ENCODE measurements around the gene PHF2. TPM values are rescaled to one million over a fixed set of nuclear protein-coding genes. Genes with fewer than 3 reads are reported as not detected.

PHF2 gene
- total and polyA plus RNA-seq, 2 of the 8 experiments (the other 6 are each of a cell fraction or from before 2014, with no cell fraction given): 3.4 to 9.4 TPM

- no peak overlapping the region for H3K14ac ChIP-seq (ENCODE audit: insufficient read length)
- H3K23me2 ChIP-seq (ENCODE audit: low read depth, low read length): peaks cover 13% of the 10 kb centered on the region; the same call in 1 of the 2 replicates
- H2BK12ac ChIP-seq (ENCODE audit: low read depth, low read length): no peak overlapping the region
- H2BK20ac ChIP-seq (ENCODE audit: low read length): no peak overlapping the region
- H2BK15ac ChIP-seq (ENCODE audit: low read length): no peak overlapping the region
- H3K23ac ChIP-seq (ENCODE audit: insufficient read length): no peak overlapping the region
- no peak overlapping the region for H3K27ac ChIP-seq (ENCODE audit: low read depth, low read length)
- no peak overlapping the region for H4K8ac ChIP-seq (ENCODE audit: extremely low read depth, insufficient read depth, low read length)
- no peak overlapping the region for H3K9ac ChIP-seq (replicated peaks in 1 of 4; ENCODE audit: extremely low read depth in 1 of 4, low read depth in 3 of 4, low read length in 3 of 4)
- peaks cover 0 to 4% (median 0%) of the 10 kb centered on the region in 4 experiments; a peak in 2 of 8 replicates for H3K36me3 ChIP-seq (ENCODE audit: control insufficient read depth in 2 of 4, insufficient read depth in 4 of 4, low read length in 3 of 4)
- H3K4ac ChIP-seq (replicated peaks; ENCODE audit: insufficient read length, low read depth, low read length): no peak overlapping the region
- POLR2A ChIA-PET (ENCODE audit: partially characterized antibody): interaction anchor here (0.8 to 1.2 kb wide), 2 partner anchors 9 to 11 kb away, joined by 3 to 5 read pairs; no protein-coding TSS in a partner anchor
- no peaks in the 10 kb centered on the region for H3K79me2 ChIP-seq (ENCODE audit: control insufficient read depth in 1 of 2, insufficient read depth in 2 of 2, low read length in 2 of 2)
- no peak overlapping the region for H2BK5ac ChIP-seq (ENCODE audit: low read depth, low read length)
- FAIRE-seq: no peak
- H2BK120ac ChIP-seq (replicated peaks; ENCODE audit: low read depth, low read length): no peak overlapping the region
- TF ChIP-seq RBBP5 (IDR thresholded peaks at IDR 0.05; ENCODE audit: borderline replicate concordance, low read depth, low read length): no peak
- TF ChIP-seq TEAD4 (IDR thresholded peaks at IDR 0.05; ENCODE audit: low read depth, low read length): no peak
- no peak for TF ChIP-seq SIRT6 (IDR thresholded peaks at IDR 0.05; ENCODE audit: low read length)
- TF ChIP-seq EP300 (IDR thresholded peaks at IDR 0.05; ENCODE audit: borderline replicate concordance in 1 of 2, low read depth in 2 of 2, low read length in 2 of 2): no peak
- no peak for TF ChIP-seq MAFK (IDR thresholded peaks at IDR 0.05; ENCODE audit: low read depth, low read length)
- TF ChIP-seq SAP30 (IDR thresholded peaks at IDR 0.05; ENCODE audit: insufficient read depth, insufficient replicate concordance, low read length): no peak
- TF ChIP-seq RFX5 (IDR thresholded peaks at IDR 0.05; ENCODE audit: borderline replicate concordance, low read depth, low read length): no peak
- no peak for TF ChIP-seq E2F6 (IDR thresholded peaks at IDR 0.05)
- no peak overlapping the region for H3K18ac ChIP-seq (ENCODE audit: extremely low read depth, low read length)
- no peaks in the 10 kb centered on the region for H3K4me1 ChIP-seq (replicated peaks in 1 of 4; ENCODE audit: control insufficient read depth in 3 of 4, insufficient read depth in 4 of 4, low read length in 3 of 4)
- H4K5ac ChIP-seq (ENCODE audit: insufficient read length, low read depth, low read length): no peak overlapping the region
- no peak overlapping the region for H2AFZ ChIP-seq (ENCODE audit: low read length)
- H3K4me3 ChIP-seq (ENCODE audit: extremely low read depth in 1 of 4, insufficient read depth in 2 of 4, low read depth in 3 of 4, low read length in 4 of 4): no peak overlapping the region
- H4K20me1 ChIP-seq (replicated peaks in 1 of 2; ENCODE audit: control insufficient read depth in 1 of 2, insufficient read depth in 2 of 2, low read length in 2 of 2): peaks cover 0 to 13% of the 10 kb centered on the region in 2 experiments
- H2AK5ac ChIP-seq (ENCODE audit: low read depth, low read length): no peak overlapping the region
- H3K56ac ChIP-seq (replicated peaks; ENCODE audit: insufficient read length, low read depth, low read length): no peak overlapping the region
- no peak overlapping the region for H4K91ac ChIP-seq (replicated peaks; ENCODE audit: insufficient read length, low read length)
- no peaks in the 10 kb centered on the region for H3K9me3 ChIP-seq (ENCODE audit: insufficient read depth in 2 of 2, low read depth in 1 of 2, low read length in 1 of 2)
- no peak overlapping the region for H3K4me2 ChIP-seq (ENCODE audit: insufficient read depth in 1 of 2, low read depth in 2 of 2, low read length in 2 of 2)
- CTCF ChIA-PET (ENCODE audit: partially characterized antibody): interaction anchor here (0.6 kb wide), 1 partner anchor 24 kb away, joined by 3 read pairs; no protein-coding TSS in a partner anchor
- WGBS, 2 experiments (ENCODE audit: extremely low coverage in 1 of 2, insufficient coverage in 1 of 2, insufficient read length in 1 of 2, insufficient replicate concordance in 2 of 2, low coverage in 1 of 2, low lambda C conversion rate in 2 of 2, missing lambda C conversion rate in 1 of 2): 86% methylated on average over 10 of the region's 12 CpGs; no CpG with 5 or more reads in 1 of the 2 experiments
- H3K27me3 ChIP-seq (replicated peaks in 1 of 4; ENCODE audit: control insufficient read depth in 3 of 4, extremely low read depth in 1 of 4, insufficient read depth in 3 of 4, low read length in 3 of 4): no peaks in the 10 kb centered on the region
- DNase-seq (ENCODE audit: low read depth in 1 of 2, low spot score in 2 of 2): no peak
- H3K79me1 ChIP-seq (ENCODE audit: low read depth, low read length): no peaks in the 10 kb centered on the region
These were observed 82.9 kb downstream of the PHF2 start for GRCh38 chr9:93659044-93659836.

Data from H1 (cell line).